Tibial nerve (tissue), 4 donors: ENCODE results near the gene MRPL54. TPM values are rescaled to one million over a fixed set of nuclear protein-coding genes. Genes with fewer than 3 reads are reported as not detected.

ENCODE experiments used
- DNase-seq, 2 donors: peaks; one replicate each; pipeline ENCODE4 v3.0.0-alpha.2; 2019; ENCODE audit warnings: low spot score in 2 of 2
- H3K27ac ChIP-seq, 4 donors: fragments of 200-600 bp; sonication (generic) in 3 of 4; one replicate each; pipeline ENCODE4 v1.5.1; 2017 to 2019; ENCODE audit warnings: mild to moderate bottlenecking in 1 of 4
- H3K27me3 ChIP-seq, 2 donors: fragments of 200-600 bp; sonication (generic) in 1 of 2; one replicate each; pipeline versions ENCODE4 v1.5.1 to v1.6.0; 2017 to 2019
- H3K36me3 ChIP-seq, 3 donors: fragments of 200-600 bp; sonication (generic); one replicate each; pipeline ENCODE4 v1.5.1; 2018 to 2019
- H3K4me1 ChIP-seq, 4 donors: fragments of 200-600 bp; sonication (generic) in 3 of 4; one replicate each; pipeline ENCODE4 v1.5.1; 2017 to 2019
- H3K4me3 ChIP-seq, 4 donors: fragments of 200-600 bp; sonication (generic) in 3 of 4; one replicate each; pipeline ENCODE4 v1.5.1; 2017 to 2019; ENCODE audit warnings: mild to moderate bottlenecking in 1 of 4, moderate library complexity in 1 of 4
- H3K9me3 ChIP-seq, 4 donors: fragments of 200-600 bp; sonication (generic) in 3 of 4; one replicate each; pipeline ENCODE4 v1.5.1; 2017 to 2019
- CTCF ChIP-seq, 5 experiments: fragments of 200-600 bp in 3 of 5; fragments of 450-650 bp in 2 of 5; sonication (generic) in 3 of 5; IDR thresholded peaks; one replicate each; pipeline ENCODE4 v1.5.1; 2016 to 2019; ENCODE audit warnings: antibody characterized with exemption in 5 of 5, mild to moderate bottlenecking in 3 of 5, moderate library complexity in 2 of 5
- EP300 ChIP-seq, 2 donors: sonication (generic); formaldehyde crosslinking; IDR thresholded peaks; one replicate each; pipeline ENCODE4 v1.6.1; 2017; ENCODE audit warnings: antibody characterized with exemption in 2 of 2, mild to moderate bottlenecking in 1 of 2
- POLR2A ChIP-seq, 2 donors: fragments of 450-650 bp; IDR thresholded peaks; one replicate each; pipeline ENCODE4 v1.6.1; 2017; ENCODE audit warnings: antibody characterized with exemption in 2 of 2, mild to moderate bottlenecking in 2 of 2, moderate library complexity in 2 of 2
- WGBS, 2 donors: methylation state at CpG; one replicate each; pipeline ENCODE4 v1.1.5; 2018; 5-methylcytosine and 5-hydroxymethylcytosine counted together
- total RNA-seq, 4 donors: library from RNA; depleted of rRNA; stranded (reverse); fragments of >200 nt; gene quantifications; one replicate each; pipeline ENCODE4 v1.1.0, GENCODE V29; 2016

MRPL54 gene
- total RNA-seq, 4 donors from 2014 or later, result 44.1 to 111 (median 59.2) TPM

DNA sequence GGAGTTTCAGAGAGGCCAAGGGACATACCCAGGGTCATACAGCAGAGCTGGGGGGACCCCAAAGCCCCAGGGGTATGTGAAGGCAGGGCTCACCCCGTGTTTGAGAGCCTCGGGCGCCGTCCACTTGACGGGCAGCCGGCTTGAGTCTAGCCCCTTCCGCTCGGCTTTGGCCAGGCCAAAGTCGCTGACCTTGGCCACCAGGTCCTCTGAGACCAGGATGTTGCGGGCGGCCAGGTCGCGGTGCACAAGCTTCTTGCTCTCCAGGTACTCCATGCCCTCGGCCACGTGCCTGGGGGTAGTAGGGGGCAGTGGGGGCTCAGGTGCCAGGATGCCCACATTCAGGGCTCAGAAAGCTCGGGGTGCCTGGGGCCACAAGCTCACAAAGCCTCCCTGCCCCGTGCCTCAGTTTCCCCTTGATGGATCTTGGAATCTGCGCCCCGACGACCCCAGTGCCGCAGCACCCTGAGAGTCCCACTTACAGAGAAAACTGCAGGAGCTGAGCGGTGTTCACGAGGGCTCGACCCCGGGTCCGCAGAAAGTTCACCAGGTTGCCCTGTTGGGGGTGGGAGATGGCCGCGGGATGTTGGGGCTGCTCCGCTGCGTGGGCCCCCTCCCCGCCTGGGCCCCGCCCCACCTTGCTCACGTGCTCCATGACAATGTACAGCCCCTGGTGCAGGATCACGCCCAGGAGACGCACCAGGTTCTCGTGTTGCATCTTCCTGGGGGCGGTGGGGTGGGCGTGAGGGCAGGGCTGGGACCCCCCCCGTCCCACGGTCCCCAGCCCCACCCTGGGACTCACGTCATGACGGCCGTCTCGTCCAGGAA is 16.6 kb downstream of the MRPL54 start:
- Histone ChIP-seq H3K27ac (no peak overlapping the region), H3K4me1 (no peaks in the 10 kb centered on the region), H3K36me3 (no peaks in the 10 kb centered on the region), H3K27me3 (peaks cover 0 to 18% of the 10 kb centered on the region in 2 donors), H3K4me3 (no peak overlapping the region), H3K9me3 (peaks cover 3 to 37% (median 13%) of the 10 kb centered on the region in 4 donors)
- 76 to 77% methylated on average over 26 to 34 of the region's 44 CpGs for WGBS, 2 donors
- no peak for DNase-seq
- TF ChIP-seq CTCF (IDR thresholded peaks at IDR 0.05) (no peak), POLR2A (IDR thresholded peaks at IDR 0.05) (no peak), EP300 (IDR thresholded peaks at IDR 0.05) (no peak)

- Histone ChIP-seq H3K27me3 (peaks cover 0 to 35% of the 10 kb centered on the region in 2 donors), H3K4me1 (peaks cover 0 to 11% (median 0%) of the 10 kb centered on the region in 4 donors), H3K4me3 (no peak overlapping the region), H3K9me3 (peaks cover 3 to 37% (median 13%) of the 10 kb centered on the region in 4 donors), H3K27ac (no peak overlapping the region), H3K36me3 (no peaks in the 10 kb centered on the region)
- no peak for TF ChIP-seq CTCF (IDR thresholded peaks at IDR 0.05)
- no peak for TF ChIP-seq POLR2A (IDR thresholded peaks at IDR 0.05)
- TF ChIP-seq EP300 (IDR thresholded peaks at IDR 0.05), result no peak
- WGBS, 2 donors, result 91 to 92% methylated on average over 9 of the region's 9 CpGs
- DNase-seq, result no peak
Observed at GRCh38 chr19:3780786-3781304, 18.4 kb downstream of the MRPL54 start.

- Histone ChIP-seq H3K27ac (no peak overlapping the region), H3K27me3 (peaks cover 0 to 37% of the 10 kb centered on the region in 2 donors), H3K36me3 (no peaks in the 10 kb centered on the region), H3K4me3 (no peak overlapping the region), H3K4me1 (peaks cover 0 to 14% (median 0%) of the 10 kb centered on the region in 4 donors), H3K9me3 (peaks cover 3 to 37% (median 13%) of the 10 kb centered on the region in 4 donors)
- 82 to 94% methylated on average over 2 of the region's 2 CpGs for WGBS, 2 donors
- DNase-seq, result no peak
- no peak for TF ChIP-seq POLR2A (IDR thresholded peaks at IDR 0.05)
- TF ChIP-seq CTCF (IDR thresholded peaks at IDR 0.05), result no peak
- no peak for TF ChIP-seq EP300 (IDR thresholded peaks at IDR 0.05)
Observed at GRCh38 chr19:3781603-3782002, 19.1 kb downstream of the MRPL54 start.

DNA sequence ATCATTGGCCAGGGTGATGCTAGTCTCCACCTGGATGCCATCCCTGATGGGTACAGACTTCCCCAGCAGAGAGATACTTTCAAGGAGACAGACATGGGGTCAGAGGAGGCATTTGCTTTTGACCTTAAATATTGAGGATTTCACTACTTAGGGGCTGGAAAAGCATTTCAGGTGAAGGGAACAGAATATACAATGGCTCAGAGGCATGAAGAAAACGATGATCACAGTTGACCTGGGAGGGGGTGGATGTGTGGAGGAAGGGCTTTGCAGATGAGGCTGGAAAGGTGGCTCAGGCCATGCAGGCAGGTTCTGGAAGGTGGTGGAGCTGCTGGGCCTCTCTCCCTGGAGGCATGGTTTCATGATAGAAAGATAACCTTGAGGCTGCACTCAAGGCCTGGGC is 19.8 kb downstream of the MRPL54 start:
- H3K27me3 ChIP-seq, result peaks cover 0 to 37% of the 10 kb centered on the region in 2 donors

More for the DNA sequence above, 19.8 kb downstream of the MRPL54 start:
- Histone ChIP-seq H3K4me1 (peaks cover 0 to 14% (median 0%) of the 10 kb centered on the region in 4 donors), H3K27ac (no peak overlapping the region), H3K9me3 (peaks cover 3 to 37% (median 13%) of the 10 kb centered on the region in 4 donors), H3K4me3 (no peak overlapping the region), H3K36me3 (no peaks in the 10 kb centered on the region)
- no peak for TF ChIP-seq POLR2A (IDR thresholded peaks at IDR 0.05)
- TF ChIP-seq CTCF (IDR thresholded peaks at IDR 0.05), result no peak
- no peak for TF ChIP-seq EP300 (IDR thresholded peaks at IDR 0.05)
- 93 to 94% methylated on average over 1 of the region's 1 CpG for WGBS, 2 donors
- no peak for DNase-seq
